ENCODE measurements around the gene SELE.
A peak's percentile ranks its signal among the peaks of the same experiment; 100 is the strongest.

Gene SELE

GRCh38 chr1:169762699-169763098, 28.8 kb upstream of the SELE start:
- Histone ChIP-seq H3K36me3 (ENCODE audit: control insufficient read depth in 2 of 2, insufficient read depth in 1 of 2, low read length in 2 of 2) (no peaks in the 10 kb centered on the region), H3K9me3 (ENCODE audit: control insufficient read depth, insufficient read depth, low read depth, low read length) (no peaks in the 10 kb centered on the region), H3K27ac (ENCODE audit: extremely low read depth, low read depth, low read length) (no peak overlapping the region), H3K4me3 (ENCODE audit: low read depth, low read length) (no peak overlapping the region), H3K4me1 (ENCODE audit: control insufficient read depth, insufficient read depth, low read length) (no peaks in the 10 kb centered on the region)
- CTCF ChIA-PET, result no interaction called here
- POLR2A ChIA-PET, result no interaction called here
- no peak for TF ChIP-seq ZNF560 (tag by site-specific recombination; IDR thresholded peaks at IDR 0.05; ENCODE audit: borderline replicate concordance)
- TF ChIP-seq ZNF561 (tag by site-specific recombination; IDR thresholded peaks at IDR 0.05; ENCODE audit: borderline replicate concordance), result no peak
- no peak for TF ChIP-seq ZSCAN5A (tag by site-specific recombination; IDR thresholded peaks at IDR 0.05)
- TF ChIP-seq ZIC2 (tag by site-specific recombination; IDR thresholded peaks at IDR 0.05), result no peak
- TF ChIP-seq ZNF548 (tag by site-specific recombination; IDR thresholded peaks at IDR 0.05), result no peak
- no peak for TF ChIP-seq REST (tag by site-specific recombination; IDR thresholded peaks at IDR 0.05)
- TF ChIP-seq KLF7 (tag by site-specific recombination; IDR thresholded peaks at IDR 0.05; ENCODE audit: borderline replicate concordance), result no peak
- no peak for TF ChIP-seq ZNF280D (tag by site-specific recombination; IDR thresholded peaks at IDR 0.05)
- TF ChIP-seq ZNF394 (tag by site-specific recombination; IDR thresholded peaks at IDR 0.05; ENCODE audit: borderline replicate concordance), result no peak
- TF ChIP-seq SP2 (tag by site-specific recombination; IDR thresholded peaks at IDR 0.05), result no peak
- no peak for TF ChIP-seq ZNF704 (tag by site-specific recombination; IDR thresholded peaks at IDR 0.05)
- no peak for TF ChIP-seq WT1 (tag by site-specific recombination; IDR thresholded peaks at IDR 0.05)
- no peak for TF ChIP-seq YY2 (tag by site-specific recombination; IDR thresholded peaks at IDR 0.05)
- no peak for TF ChIP-seq MEIS1 (CRISPR knock-in tag; IDR thresholded peaks at IDR 0.05; ENCODE audit: borderline replicate concordance)
- no peak for TF ChIP-seq ZNF571 (tag by site-specific recombination; IDR thresholded peaks at IDR 0.05)

GRCh38 chr1:169759038-169759437, 25.2 kb upstream of the SELE start:
- POLR2A ChIA-PET, result no interaction called here
- peak; percentile 3; the same call in 1 of the 2 replicates for TF ChIP-seq ZNF585B (tag by site-specific recombination; IDR thresholded peaks at IDR 0.05)
- no peak for TF ChIP-seq TCF7L2 (IDR thresholded peaks at IDR 0.05; ENCODE audit: borderline replicate concordance, low read depth, low read length)
- no peak for TF ChIP-seq ZNF248 (tag by site-specific recombination; IDR thresholded peaks at IDR 0.05)
- no peak for TF ChIP-seq FEZF1 (tag by site-specific recombination; IDR thresholded peaks at IDR 0.05)
- TF ChIP-seq ZNF624 (tag by site-specific recombination; IDR thresholded peaks at IDR 0.05), result no peak
- no peak for TF ChIP-seq OSR2 (tag by site-specific recombination; IDR thresholded peaks at IDR 0.05)
- Histone ChIP-seq H3K9me3 (ENCODE audit: control insufficient read depth, insufficient read depth, low read depth, low read length) (no peaks in the 10 kb centered on the region), H3K27ac (ENCODE audit: extremely low read depth, low read depth, low read length) (no peak overlapping the region), H3K4me3 (ENCODE audit: low read depth, low read length) (no peak overlapping the region), H3K36me3 (ENCODE audit: control insufficient read depth in 2 of 2, insufficient read depth in 1 of 2, low read length in 2 of 2) (no peaks in the 10 kb centered on the region), H3K4me1 (ENCODE audit: control insufficient read depth, insufficient read depth, low read length) (no peaks in the 10 kb centered on the region)
- CTCF ChIA-PET, result no interaction called here
